AG20443 (cell line): ENCODE results near the gene SNRNP25.

Experiments
- DNase-seq: peaks from one replicate; pipeline ENCODE4 v3.0.0; 2012; ENCODE audit warnings: low spot score, mixed read lengths

Gene SNRNP25

GRCh38 chr16:78444-79150 is 25.0 kb downstream of the SNRNP25 start:
- peak; percentile 69 for DNase-seq

GRCh38 chr16:79151-80054 is 25.8 kb downstream of the SNRNP25 start:
- DNase-seq: no peak

- no peak for DNase-seq
Observed at GRCh38 chr16:83060-83603, 29.5 kb downstream of the SNRNP25 start.

- DNase-seq: no peak
Observed at GRCh38 chr16:83781-84615, 30.4 kb downstream of the SNRNP25 start.

- peak; percentile 91 for DNase-seq
Observed at GRCh38 chr16:84718-85406, 31.2 kb downstream of the SNRNP25 start.

- DNase-seq: no peak
Observed at GRCh38 chr16:85407-85782, 31.8 kb downstream of the SNRNP25 start.

- no peak for DNase-seq
Observed at GRCh38 chr16:85865-86264, 32.2 kb downstream of the SNRNP25 start.

- DNase-seq: no peak
Observed at GRCh38 chr16:86483-86952, 32.9 kb downstream of the SNRNP25 start.

GRCh38 chr16:88613-89012 is 35.0 kb downstream of the SNRNP25 start:
- DNase-seq: no peak

- DNase-seq: no peak
Observed at GRCh38 chr16:89391-90302, 36.0 kb downstream of the SNRNP25 start.

GRCh38 chr16:91484-91883 is 37.9 kb downstream of the SNRNP25 start:
- DNase-seq: no peak

GRCh38 chr16:92431-93339 is 39.1 kb downstream of the SNRNP25 start:
- DNase-seq: no peak

GRCh38 chr16:94918-95265 is 41.3 kb downstream of the SNRNP25 start:
- no peak for DNase-seq

- peak; percentile 98 for DNase-seq
Observed at GRCh38 chr16:96935-97381, 43.3 kb downstream of the SNRNP25 start.

- peak; percentile 48 for DNase-seq
Observed at GRCh38 chr16:97822-98221, 44.2 kb downstream of the SNRNP25 start.

GRCh38 chr16:100989-101388 is 47.4 kb downstream of the SNRNP25 start:
- DNase-seq: no peak

GRCh38 chr16:101586-101985 is 48.0 kb downstream of the SNRNP25 start:
- no peak for DNase-seq

- no peak for DNase-seq
Observed at GRCh38 chr16:102060-102855, 48.6 kb downstream of the SNRNP25 start.
